Activated CD8-positive, alpha-beta memory T cell treated with anti-CD3 and anti-CD28 coated beads for 36 hours (primary cell): ENCODE results near the gene SMC1B. TPM values are rescaled to one million over a fixed set of nuclear protein-coding genes. Genes with fewer than 3 reads are reported as not detected.
"Not testable (repeated sequence)": the region's sequence is repeated elsewhere in the genome, so short reads cannot be mapped to it uniquely, and the experiment has no call there.

Experiments
- CTCF ChIA-PET: fragments of 350-600 bp; sonication (Branson Sonifier 250); formaldehyde crosslinking; loops from one replicate; lab custom pipeline; 2021; ENCODE audit warnings: antibody characterized with exemption; lab: Charles Lee
- POLR2A ChIA-PET: fragments of 350-600 bp; sonication (Branson Sonifier 250); formaldehyde crosslinking; loops from one replicate; lab custom pipeline; 2021; ENCODE audit warnings: antibody characterized with exemption; lab: Charles Lee
- total RNA-seq, 2 experiments: library from RNA; stranded (reverse); gene quantifications; one replicate each; pipeline ENCODE4 v1.2.3, GENCODE V29; 2021

The SMC1B gene
- total RNA-seq, 2 experiments from 2014 or later, result 0.48 to 0.55 TPM

DNA sequence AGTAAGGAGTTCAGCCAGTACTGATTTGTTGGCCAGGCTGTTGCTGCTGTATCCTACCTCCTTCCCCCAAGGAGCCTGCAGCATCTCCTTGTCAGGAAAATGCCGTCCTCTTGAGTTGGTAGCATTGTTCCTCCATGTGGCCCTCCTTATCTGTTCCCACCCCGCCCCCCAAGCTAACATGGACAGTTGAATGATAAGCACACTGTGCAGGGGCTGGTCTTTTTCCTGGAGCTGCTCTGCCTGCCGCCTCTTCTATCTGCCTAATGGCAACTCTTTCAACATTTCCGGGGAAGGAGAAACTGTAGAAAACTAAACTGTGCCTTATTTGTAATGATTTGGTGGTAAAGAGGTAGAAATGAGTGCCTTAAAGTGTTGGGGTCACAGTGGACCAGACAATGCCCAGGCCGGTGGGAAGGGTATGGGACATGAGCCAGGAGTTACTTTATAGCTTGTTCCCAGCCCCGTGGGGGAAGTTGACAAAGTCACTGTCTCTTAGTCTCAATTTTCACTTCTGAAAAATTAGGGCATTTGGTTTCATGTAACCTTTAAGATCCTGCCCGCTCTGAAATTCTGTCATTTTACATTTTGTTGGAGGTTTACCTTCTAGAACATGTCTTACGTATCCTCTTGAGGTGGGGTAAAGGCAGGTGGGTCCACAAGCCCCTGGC, 99.2 kb downstream of the SMC1B start:
- ChIA-PET POLR2A (no interaction called here), CTCF (no interaction called here)

- CTCF ChIA-PET, result interaction anchor here (1.1 kb wide), 1 partner anchor 124 kb away, joined by 3 read pairs; no protein-coding TSS in a partner anchor
- POLR2A ChIA-PET, result no interaction called here
Measured at GRCh38 chr22:45312856-45313255, 100.5 kb downstream of the SMC1B start.

GRCh38 chr22:45312415-45312814, 101.0 kb downstream of the SMC1B start:
- CTCF ChIA-PET, result interaction anchor here (1.1 kb wide), 1 partner anchor 124 kb away, joined by 3 read pairs; no protein-coding TSS in a partner anchor
- POLR2A ChIA-PET, result no interaction called here

DNA sequence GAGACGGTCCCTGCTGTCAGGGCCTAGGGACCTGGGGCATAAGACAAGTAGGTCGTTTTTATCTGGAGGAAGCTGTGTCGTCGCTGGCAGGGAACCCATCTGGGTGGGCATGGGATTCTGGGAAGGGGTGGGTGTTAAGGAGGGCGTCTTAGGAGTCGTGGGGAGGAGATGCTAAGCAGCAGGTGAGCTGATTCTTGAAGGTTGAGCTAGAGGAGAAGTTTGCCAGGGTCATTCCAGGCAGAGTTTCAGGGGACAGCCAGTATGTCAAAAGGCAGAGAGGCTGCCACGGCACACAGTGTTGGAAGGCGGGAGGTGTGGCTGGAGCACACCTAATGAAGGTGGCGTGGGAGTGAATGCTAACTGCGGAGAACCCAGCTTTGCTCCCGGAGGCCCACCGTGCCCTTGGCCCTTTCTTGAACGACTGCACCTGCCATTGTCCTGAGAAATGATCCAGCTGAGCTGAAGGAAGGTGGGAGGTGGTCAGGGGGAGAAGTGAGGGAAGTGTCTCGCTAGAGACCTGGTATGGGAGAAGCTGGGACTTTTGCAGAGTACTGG, 102.3 kb downstream of the SMC1B start:
- CTCF ChIA-PET, result no interaction called here
- POLR2A ChIA-PET, result interaction anchor here (0.8 to 1.9 kb wide), 3 partner anchors 13 to 147 kb away, joined by 3 to 6 read pairs (median 4); partner anchors contain the start of genes NUP50, RIBC2 and SMC1B

GRCh38 chr22:45310331-45310976, 102.9 kb downstream of the SMC1B start:
- CTCF ChIA-PET, result no interaction called here
- POLR2A ChIA-PET, result interaction anchor here (0.8 to 1.9 kb wide), 3 partner anchors 13 to 147 kb away, joined by 3 to 6 read pairs (median 4); partner anchors contain the start of genes NUP50, RIBC2 and SMC1B

DNA sequence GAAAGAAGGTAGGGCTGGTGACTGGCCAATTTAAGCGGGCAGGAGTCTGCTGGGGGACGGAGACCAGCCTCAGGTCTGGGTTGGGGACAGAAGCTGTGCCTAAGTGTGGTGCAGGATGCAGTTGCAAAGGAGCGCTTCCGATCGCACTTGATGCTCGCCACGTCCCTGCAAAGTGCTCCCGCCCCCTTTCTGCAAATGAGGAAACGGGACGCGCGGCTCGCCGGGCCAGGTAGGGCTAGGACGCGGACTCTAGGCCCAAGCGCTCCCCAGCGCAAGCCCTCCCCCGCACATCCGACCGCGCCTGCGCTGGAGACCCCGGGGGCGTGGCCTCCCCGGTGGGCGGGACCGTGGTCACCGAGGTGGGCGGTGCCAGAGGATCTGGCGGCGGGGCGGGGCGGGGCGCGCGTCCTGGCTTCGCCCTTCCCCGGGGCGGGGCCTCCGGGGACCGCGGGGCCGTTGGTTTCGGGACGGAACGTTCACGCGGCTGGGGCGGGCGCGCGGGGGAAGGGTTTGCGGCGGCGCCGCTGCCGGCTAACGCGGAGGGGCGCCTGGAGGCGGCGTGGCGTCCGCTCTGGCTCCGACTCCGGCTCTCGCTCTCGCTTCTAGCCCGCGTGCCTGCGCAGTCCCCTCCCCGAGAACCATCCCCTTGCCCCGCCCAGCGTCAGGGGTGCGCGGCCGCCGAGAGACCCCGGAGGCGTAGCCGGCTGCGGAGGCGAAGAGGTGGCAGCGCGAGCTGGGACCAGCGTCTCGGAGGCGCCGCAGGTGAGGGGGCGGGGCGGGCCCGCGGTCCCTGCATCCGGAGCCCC, 103.8 kb downstream of the SMC1B start, which contains the start of gene FAM118A:
Gene FAM118A (plus strand): TSS at position 513 of the 806 bp plus-strand sequence. CDS start 12,446 bp downstream, outside the sequence.
- CTCF ChIA-PET, result no interaction called here
- POLR2A ChIA-PET, result interaction anchor here (0.6 to 1.9 kb wide), 3 partner anchors 14 to 763 kb away, joined by 3 to 6 read pairs (median 4); partner anchors contain the start of genes RIBC2 and SMC1B

DNA sequence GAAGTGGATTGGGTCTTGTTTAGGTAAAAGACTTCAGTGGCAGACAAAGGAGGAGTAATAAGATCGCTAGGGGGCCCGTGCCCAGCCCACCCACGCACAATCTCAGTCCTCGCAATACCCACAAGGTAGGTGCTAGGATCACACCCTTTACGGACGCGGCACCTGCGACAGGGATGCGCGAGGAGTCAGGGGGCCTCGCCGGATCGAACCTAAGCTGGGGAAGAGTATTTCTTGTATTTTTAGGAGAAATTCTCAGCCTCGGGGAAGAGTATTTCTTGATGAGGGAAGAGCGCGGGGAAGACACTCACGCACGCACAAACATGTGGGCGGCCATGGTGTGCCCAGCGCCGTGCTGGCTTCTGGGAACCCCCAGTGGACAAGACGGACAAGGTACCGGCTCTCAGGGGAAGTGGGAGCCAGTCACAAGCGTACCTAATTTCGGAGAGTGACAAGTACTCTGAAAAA, 104.4 kb downstream of the SMC1B start:
- ChIA-PET POLR2A (interaction anchor here (0.7 kb wide), 1 partner anchor 133 kb away, joined by 6 read pairs; no protein-coding TSS in a partner anchor), CTCF (no interaction called here)

DNA sequence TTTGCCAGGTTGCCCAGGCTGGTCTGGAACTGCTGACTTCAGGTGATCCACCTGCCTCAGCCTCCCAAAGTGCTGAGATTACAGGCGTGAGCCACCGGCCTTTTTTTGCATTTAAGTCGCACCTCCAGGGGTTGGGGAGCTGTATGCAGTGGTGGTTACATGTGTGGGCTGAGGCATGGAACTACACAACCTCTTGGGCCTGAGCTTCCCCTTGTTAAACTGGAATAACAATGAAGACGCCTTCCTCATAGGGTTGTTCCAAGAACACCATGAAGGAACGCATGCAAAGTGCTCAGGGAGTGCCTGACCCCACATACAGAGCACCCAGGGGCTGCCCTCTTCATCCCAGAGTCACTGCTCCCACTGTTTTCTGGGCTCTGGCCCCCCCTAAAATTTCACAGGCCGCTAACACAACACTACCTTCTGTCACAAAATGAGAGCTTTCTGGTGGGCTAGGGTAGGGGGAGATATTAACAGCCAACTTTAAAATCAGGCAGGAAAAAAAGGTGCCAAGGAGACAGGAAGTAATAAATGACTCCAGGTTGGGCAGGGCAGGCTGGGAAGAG, 104.9 kb downstream of the SMC1B start:
- CTCF ChIA-PET, result no interaction called here

DNA sequence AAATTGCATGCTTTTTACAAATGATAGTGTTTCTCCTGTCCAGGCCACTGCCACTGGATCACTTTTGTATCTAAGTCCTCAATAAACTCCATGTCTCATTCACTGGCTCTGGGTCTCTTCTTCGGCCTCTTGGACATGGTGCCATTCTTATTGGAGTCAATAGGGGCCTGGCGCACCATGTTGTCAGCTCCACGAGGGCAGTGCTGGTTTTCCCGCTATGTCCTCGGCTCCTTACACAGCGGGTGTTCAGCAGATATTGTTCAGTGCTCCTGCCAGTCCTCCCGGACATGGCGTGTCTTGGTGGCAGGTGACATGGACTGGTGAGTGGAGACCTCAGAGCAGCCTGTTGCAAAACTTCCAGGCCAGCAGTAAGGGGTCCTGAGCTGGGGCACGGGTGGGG, 107.3 kb downstream of the SMC1B start:
- ChIA-PET CTCF (no interaction called here), POLR2A (no interaction called here)

More for the DNA sequence above, 104.9 kb downstream of the SMC1B start:
- POLR2A ChIA-PET, result interaction anchor here (0.7 kb wide), 1 partner anchor 133 kb away, joined by 6 read pairs; no protein-coding TSS in a partner anchor

DNA sequence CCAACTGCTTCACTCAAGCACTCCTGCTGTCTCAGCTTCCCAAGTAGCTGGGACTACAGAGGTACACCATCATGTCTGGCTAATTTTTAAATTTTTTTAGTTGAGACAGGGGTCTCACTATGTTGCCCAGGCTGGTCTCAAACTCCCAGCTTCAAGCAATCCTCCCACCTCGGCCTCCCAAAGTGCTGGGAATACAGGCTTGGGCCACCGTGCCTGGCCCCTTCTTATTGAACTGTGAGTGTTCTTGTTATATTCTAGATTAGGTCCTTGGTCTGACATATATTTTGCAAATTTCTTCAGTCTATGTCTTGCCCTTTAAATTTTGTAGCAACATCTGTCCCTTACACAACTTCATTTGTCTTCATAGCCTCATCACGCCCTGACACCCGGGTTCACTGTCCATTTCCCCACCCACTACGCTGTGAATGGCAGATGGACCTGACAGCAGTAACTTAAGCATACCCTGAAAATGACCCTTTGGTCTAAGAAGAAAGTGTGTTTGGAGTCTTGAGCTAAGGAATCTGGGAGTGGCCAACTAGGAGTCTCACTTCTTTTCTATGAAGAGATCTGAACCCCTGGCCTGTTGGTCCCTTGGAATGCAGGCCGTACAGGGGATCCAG, 107.8 kb downstream of the SMC1B start:
- ChIA-PET POLR2A (no interaction called here), CTCF (no interaction called here)

- CTCF ChIA-PET, result no interaction called here
- POLR2A ChIA-PET, result no interaction called here
Measured at GRCh38 chr22:45304971-45305370, 108.4 kb downstream of the SMC1B start.

DNA sequence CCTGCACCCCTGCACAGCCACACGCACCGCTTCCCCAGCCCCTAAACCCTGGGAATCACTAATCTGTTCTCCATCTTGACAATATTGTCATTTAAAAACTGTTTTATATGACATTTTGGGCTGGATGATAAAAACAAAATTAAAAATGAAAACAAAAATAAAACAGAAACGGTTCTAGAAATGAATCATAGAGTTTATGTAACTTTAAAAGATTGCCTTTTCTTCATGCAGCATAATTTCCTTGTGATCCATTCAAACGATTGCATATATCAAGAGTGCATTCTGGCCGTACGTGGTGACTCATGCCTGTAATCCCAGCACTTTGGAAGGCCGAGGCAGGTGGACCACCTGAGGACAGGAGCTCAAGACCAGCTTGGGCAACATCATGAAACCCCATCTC, 110.2 kb downstream of the SMC1B start:
- POLR2A ChIA-PET, result no interaction called here
- CTCF ChIA-PET, result no interaction called here

DNA sequence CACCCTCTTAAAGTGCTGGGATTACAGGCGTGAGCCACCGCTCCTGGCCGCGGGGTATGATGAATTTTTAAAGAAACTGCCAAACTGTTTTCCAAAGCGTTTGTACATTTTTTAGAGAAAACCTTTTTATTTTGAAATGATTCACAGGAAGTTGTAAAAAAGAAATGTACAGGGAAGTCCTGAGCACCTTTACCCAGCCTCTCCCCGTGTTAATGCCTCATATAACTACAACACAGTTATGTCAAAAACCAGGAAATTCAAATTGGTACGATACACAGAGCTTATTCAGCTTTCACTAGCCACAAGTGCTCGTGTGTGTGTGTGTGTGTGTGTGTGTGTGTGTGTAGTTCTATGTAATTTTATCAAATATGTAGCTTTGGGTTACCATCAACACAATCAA, 110.6 kb downstream of the SMC1B start:
- POLR2A ChIA-PET, result no interaction called here
- CTCF ChIA-PET, result no interaction called here

GRCh38 chr22:45298934-45299505, 114.4 kb downstream of the SMC1B start:
- ChIA-PET POLR2A (no interaction called here), CTCF (no interaction called here)

DNA sequence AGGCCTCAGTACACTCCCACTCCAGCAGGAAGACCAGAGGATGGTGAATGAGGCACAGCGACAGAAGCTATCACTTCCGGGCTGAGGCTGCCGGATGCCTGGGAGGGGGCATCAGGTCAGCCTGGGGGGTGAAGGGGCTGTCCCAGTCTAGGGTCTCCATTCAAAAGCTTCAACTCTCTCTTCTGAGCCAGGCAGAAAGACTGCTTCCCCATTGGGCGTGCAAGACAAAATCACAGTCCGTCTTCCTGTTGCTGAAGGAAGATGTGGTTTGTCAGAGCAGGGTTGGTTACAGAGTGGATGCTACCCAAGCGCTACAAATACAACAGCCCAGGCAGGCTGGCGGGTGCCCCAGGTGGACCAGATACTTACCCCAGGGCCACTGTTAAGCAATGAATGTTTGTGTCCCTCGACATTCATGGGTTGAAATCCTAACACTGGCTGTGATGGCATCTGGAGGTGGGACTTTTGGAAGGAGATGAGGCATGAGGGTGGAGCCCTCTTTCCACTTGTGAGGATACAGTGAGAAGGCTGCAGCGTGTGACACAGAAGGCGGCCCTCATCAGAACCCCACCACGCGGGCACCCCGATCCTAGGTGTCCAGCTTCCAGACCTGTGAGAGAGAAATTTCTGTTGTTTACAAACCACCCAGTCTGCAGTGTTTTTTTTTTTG, 116.6 kb downstream of the SMC1B start:
- POLR2A ChIA-PET, result no interaction called here
- CTCF ChIA-PET, result no interaction called here

DNA sequence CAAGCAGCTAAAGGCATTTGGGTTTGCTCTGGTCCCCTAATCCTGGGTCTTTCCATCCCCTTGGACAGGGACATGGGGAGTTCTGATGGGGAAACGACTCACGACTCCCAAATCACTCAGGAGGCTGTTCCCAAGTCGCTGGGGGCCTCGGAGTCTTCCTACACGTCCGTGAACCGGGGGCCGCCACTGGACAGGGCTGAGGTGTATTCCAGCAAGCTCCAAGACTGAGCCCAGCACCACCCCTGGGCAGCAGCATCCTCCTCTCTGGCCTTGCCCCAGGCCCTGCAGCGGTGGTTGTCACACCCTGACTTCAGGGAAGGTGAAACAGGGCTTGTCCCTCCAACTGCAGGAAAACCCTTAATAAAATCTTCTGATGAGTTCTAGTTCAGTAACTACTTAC, 117.9 kb downstream of the SMC1B start:
- POLR2A ChIA-PET, result no interaction called here
- CTCF ChIA-PET, result no interaction called here

DNA sequence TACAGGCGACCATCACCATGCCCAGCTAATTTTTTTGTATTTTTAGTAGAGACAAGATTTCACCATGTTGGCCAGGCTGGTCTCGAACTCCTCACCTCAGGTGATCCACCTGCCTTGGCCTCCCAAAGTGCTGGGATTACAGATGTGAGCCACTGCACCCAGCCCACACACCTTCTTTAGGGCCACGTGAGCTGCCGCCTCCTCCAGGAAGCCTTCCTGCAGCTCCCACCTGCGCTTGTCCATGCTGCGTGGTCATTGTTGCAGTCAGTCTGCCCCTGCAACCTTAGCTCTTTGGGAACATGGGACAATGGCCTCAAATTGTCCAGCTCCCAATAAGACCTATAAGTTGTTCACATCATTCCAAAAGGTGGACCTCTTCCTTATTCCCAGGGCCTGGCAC, 118.4 kb downstream of the SMC1B start:
- POLR2A ChIA-PET, result not testable (repeated sequence)

More for the DNA sequence above, 118.4 kb downstream of the SMC1B start:
- CTCF ChIA-PET, result not testable (repeated sequence)
